Mesodermal cell (in vitro differentiated cells): ENCODE results near the gene SLC49A4.

Experiments
- H3K27ac ChIP-seq: 2 replicates; pipeline ENCODE4 v1.7.0; 2013; ENCODE audit warnings: mild to moderate bottlenecking, low read depth, low read length, moderate library complexity; ENCODE audit not compliant: severe bottlenecking
- H3K36me3 ChIP-seq: 2 replicates; pipeline ENCODE4 v1.7.1; 2013; ENCODE audit warnings: mild to moderate bottlenecking, low read length, moderate library complexity; ENCODE audit not compliant: control insufficient read depth, insufficient read depth
- H3K4me1 ChIP-seq: one replicate; pipeline ENCODE4 v1.7.1; 2013; ENCODE audit warnings: mild to moderate bottlenecking, low read length; ENCODE audit not compliant: insufficient read depth, control insufficient read depth, poor library complexity, severe bottlenecking
- H3K4me3 ChIP-seq: 2 replicates; pipeline ENCODE4 v1.7.0; 2013; ENCODE audit warnings: low read length, control low read depth, mild to moderate bottlenecking; ENCODE audit not compliant: insufficient read depth, poor library complexity, severe bottlenecking; ENCODE audit errors: extremely low read depth
- H3K9me3 ChIP-seq: 2 replicates; pipeline ENCODE4 v1.7.1; 2013; ENCODE audit warnings: mild to moderate bottlenecking, low read length, moderate library complexity; ENCODE audit not compliant: control insufficient read depth
- WGBS, 2 experiments: methylation state at CpG; one replicate each; pipeline ENCODE4 v1.1.5; 2013; ENCODE audit warnings: missing lambda C conversion rate in 2 of 2; ENCODE audit not compliant: insufficient coverage in 2 of 2; 5-methylcytosine and 5-hydroxymethylcytosine counted together

Gene SLC49A4

DNA sequence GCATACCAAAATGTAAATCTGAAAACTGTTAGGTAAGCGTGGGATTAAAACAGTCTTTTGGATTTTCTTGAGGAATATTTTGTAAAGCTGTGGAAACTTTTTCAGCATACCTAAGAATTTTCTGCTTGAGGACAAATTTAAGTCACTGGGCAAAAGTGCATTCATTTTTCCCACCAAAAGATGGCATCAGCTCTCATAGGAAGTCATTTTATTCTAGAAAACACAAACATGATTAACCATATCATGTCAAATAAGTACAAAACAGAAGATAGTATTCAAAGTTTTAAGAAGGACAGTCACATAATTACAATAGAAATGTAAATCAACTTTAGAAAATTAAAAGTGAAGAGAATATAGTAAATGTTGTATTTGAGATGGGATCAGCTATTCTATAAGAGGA is 63.5 kb downstream of the SLC49A4 start:
- no peak overlapping the region for H3K4me3 ChIP-seq
- no peak overlapping the region for H3K27ac ChIP-seq
- no peaks in the 10 kb centered on the region for H3K36me3 ChIP-seq
- H3K4me1 ChIP-seq = no peaks in the 10 kb centered on the region
- H3K9me3 ChIP-seq = no peaks in the 10 kb centered on the region
- no CpG with 5 or more reads among the region's 1 CpG for WGBS, 2 experiments

DNA sequence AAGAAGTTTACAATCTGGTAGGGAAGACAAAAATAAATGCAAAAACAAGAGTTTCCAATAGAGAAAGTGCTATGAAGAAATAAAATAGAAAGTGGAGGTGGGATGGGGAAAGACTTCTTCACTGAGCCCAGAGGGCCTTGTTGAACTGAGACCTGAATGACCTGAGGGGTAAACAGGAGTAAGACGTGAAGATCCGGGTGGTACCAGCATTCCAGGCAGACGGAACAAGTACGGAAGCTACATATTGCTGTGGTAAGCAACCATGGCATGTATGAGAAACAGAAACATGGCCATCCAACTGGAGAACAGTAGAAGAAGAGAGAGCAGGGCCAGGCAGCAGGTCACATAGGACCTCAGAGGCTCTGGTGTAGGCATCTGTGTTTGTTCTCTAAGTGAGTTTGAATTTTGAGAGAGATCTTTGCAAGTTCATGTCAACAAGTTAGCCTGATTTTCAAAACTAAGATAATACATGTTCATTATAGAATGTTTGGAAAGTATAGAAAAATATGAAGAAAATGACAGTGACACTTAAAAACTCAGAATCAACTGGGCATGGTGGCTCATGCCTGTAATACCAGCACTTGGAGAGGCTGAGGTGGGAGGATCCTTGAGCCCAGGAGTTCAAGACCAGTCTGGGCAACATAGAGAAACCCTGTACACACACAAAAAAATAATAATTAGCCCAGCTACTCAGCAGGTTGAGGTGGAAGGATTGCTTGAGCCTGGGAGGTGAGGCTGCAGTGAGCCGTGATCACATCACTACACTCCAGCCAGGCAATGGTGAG is 64.3 kb downstream of the SLC49A4 start:
- no peaks in the 10 kb centered on the region for H3K36me3 ChIP-seq
- no peaks in the 10 kb centered on the region for H3K4me1 ChIP-seq
- H3K27ac ChIP-seq = no peak overlapping the region
- no peaks in the 10 kb centered on the region for H3K9me3 ChIP-seq
- WGBS, 2 experiments = 94 to 100% methylated on average over 4 of the region's 5 CpGs
- no peak overlapping the region for H3K4me3 ChIP-seq

GRCh38 chr3:122862381-122862780 is 67.5 kb downstream of the SLC49A4 start:
- Histone ChIP-seq H3K9me3 (no peaks in the 10 kb centered on the region), H3K4me1 (no peaks in the 10 kb centered on the region), H3K27ac (no peak overlapping the region), H3K36me3 (peaks cover 9% of the 10 kb centered on the region), H3K4me3 (no peak overlapping the region)

GRCh38 chr3:122864498-122864897 is 69.6 kb downstream of the SLC49A4 start:
- Histone ChIP-seq H3K4me1 (no peaks in the 10 kb centered on the region), H3K27ac (no peak overlapping the region), H3K36me3 (peaks cover 9% of the 10 kb centered on the region), H3K4me3 (no peak overlapping the region), H3K9me3 (no peaks in the 10 kb centered on the region)

GRCh38 chr3:122868322-122868721 is 73.5 kb downstream of the SLC49A4 start:
- Histone ChIP-seq H3K4me1 (no peaks in the 10 kb centered on the region), H3K9me3 (no peaks in the 10 kb centered on the region), H3K4me3 (no peak overlapping the region), H3K36me3 (peaks cover 9% of the 10 kb centered on the region), H3K27ac (no peak overlapping the region)

GRCh38 chr3:122873741-122874515 is 79.1 kb downstream of the SLC49A4 start:
- H3K27ac ChIP-seq = no peak overlapping the region

GRCh38 chr3:122875547-122876127 is 80.8 kb downstream of the SLC49A4 start:
- Histone ChIP-seq H3K9me3 (no peaks in the 10 kb centered on the region), H3K27ac (no peak overlapping the region), H3K4me3 (no peak overlapping the region), H3K4me1 (no peaks in the 10 kb centered on the region), H3K36me3 (no peaks in the 10 kb centered on the region)

More at GRCh38 chr3:122873741-122874515, 79.1 kb downstream of the SLC49A4 start:
- Histone ChIP-seq H3K4me1 (no peaks in the 10 kb centered on the region), H3K9me3 (no peaks in the 10 kb centered on the region), H3K4me3 (no peak overlapping the region), H3K36me3 (no peaks in the 10 kb centered on the region)
- 89 to 97% methylated on average over 6 to 9 of the region's 9 CpGs for WGBS, 2 experiments

DNA sequence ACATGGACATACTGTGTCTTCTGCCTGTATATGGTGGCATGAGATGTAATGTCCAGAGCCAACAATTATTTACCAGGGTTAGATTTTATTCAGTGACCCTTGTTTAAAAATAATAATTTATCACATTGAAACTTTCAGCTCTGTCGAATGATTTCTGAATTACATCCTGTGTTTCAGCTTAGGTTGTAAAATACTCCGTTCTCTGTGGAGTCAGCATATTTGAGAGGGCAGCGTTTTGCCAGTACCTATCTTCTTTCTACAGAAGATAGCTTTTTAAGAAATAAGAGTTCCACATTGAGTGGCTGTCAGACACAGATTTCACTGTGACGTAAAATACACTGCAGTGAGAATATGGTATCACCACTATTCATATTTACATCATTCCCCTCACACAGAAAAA is 85.3 kb downstream of the SLC49A4 start:
- H3K27ac ChIP-seq = no peak overlapping the region
- no peaks in the 10 kb centered on the region for H3K9me3 ChIP-seq
- H3K36me3 ChIP-seq = no peaks in the 10 kb centered on the region
- H3K4me1 ChIP-seq = no peaks in the 10 kb centered on the region
- H3K4me3 ChIP-seq = no peak overlapping the region
- WGBS, 2 experiments = 93 to 100% methylated on average over 1 of the region's 4 CpGs

DNA sequence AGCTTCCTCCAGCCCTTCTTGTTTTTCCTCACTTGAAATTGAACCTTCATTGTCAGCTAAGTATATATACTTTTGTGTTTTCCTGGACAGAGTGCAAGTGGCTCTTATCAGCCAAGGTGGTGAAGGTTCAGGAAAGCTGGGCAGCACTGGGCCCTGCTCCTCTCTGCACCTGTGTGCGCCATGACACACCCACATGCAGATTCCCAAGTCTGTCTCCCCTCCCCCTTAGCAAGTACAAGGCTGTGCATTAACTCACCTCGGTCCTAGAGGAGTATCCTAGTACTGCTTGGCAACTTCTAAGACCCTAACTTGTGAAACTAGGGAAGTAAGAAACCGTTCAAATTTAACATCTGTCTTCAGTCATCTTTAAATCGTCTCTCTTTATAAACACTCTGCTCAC is 85.8 kb downstream of the SLC49A4 start:
- no peaks in the 10 kb centered on the region for H3K36me3 ChIP-seq
- H3K4me1 ChIP-seq = no peaks in the 10 kb centered on the region
- H3K27ac ChIP-seq = no peak overlapping the region
- H3K9me3 ChIP-seq = no peaks in the 10 kb centered on the region
- 73 to 83% methylated on average over 1 of the region's 4 CpGs for WGBS, 2 experiments
- H3K4me3 ChIP-seq = no peak overlapping the region

DNA sequence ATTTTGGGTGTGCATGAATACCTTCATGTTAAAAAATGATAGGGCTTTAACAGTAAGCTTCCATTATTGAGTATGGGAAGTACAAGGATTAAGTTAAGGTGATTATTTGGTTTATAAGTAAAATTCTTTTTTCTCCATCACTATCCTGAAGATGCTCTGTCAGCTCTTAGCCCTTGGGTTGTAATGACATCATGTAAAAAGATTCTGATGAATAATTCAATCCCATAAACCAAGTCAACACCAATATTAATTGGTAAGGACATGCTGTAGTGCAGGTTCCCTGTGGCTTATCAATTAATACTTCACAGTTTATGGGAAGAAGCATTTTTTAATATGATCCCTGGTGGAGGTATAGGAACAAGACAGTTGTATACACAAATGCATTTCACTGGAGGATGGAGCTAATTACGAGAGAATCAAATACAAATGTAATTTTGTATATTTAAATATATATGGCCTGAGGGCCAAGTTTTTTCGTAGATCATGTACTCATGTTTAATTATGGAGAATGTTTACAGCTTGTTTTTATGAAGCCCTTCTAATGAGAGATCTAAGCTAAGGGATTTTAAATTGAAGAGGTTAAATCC is 87.6 kb downstream of the SLC49A4 start:
- Histone ChIP-seq H3K27ac (no peak overlapping the region), H3K9me3 (no peaks in the 10 kb centered on the region), H3K36me3 (no peaks in the 10 kb centered on the region), H3K4me1 (no peaks in the 10 kb centered on the region), H3K4me3 (no peak overlapping the region)
- no CpG with 5 or more reads among the region's 2 CpGs for WGBS, 2 experiments

- WGBS, 2 experiments = 89 to 97% methylated on average over 3 of the region's 4 CpGs
- no peaks in the 10 kb centered on the region for H3K36me3 ChIP-seq
Measured at GRCh38 chr3:122886251-122886650, 91.4 kb downstream of the SLC49A4 start.

More at GRCh38 chr3:122886251-122886650, 91.4 kb downstream of the SLC49A4 start:
- Histone ChIP-seq H3K4me3 (no peak overlapping the region), H3K9me3 (no peaks in the 10 kb centered on the region), H3K4me1 (peaks cover 12% of the 10 kb centered on the region), H3K27ac (no peak overlapping the region)
